ENCODE data around the gene BACH1. TPM values are rescaled to one million over a fixed set of nuclear protein-coding genes. Genes with fewer than 3 reads are reported as not detected.

The BACH1 gene
- total and polyA plus RNA-seq, 2 of the 8 experiments (the other 6 are each of a cell fraction or from before 2014, with no cell fraction given): 6.9 to 50.7 TPM

- TF ChIP-seq CHD7 (IDR thresholded peaks at IDR 0.05; ENCODE audit: insufficient replicate concordance, low read length) (no peak), ATF2 (IDR thresholded peaks at IDR 0.05; ENCODE audit: low read length) (no peak), SIN3A (conservative IDR thresholded peaks at IDR 0.05 in 1 of 2, IDR thresholded peaks at IDR 0.05 in 1 of 2; ENCODE audit: low read depth in 1 of 2, low read length in 2 of 2) (no peak), KDM1A (IDR thresholded peaks at IDR 0.05; ENCODE audit: borderline replicate concordance, low read length) (no peak), CEBPB (IDR thresholded peaks at IDR 0.05; ENCODE audit: low read depth, low read length) (no peak), CHD2 (IDR thresholded peaks at IDR 0.05; ENCODE audit: low read length) (no peak), BACH1 (IDR thresholded peaks at IDR 0.05; ENCODE audit: low read length) (no peak), TAF7 (optimal IDR thresholded peaks at IDR 0.05; ENCODE audit: borderline replicate concordance, low read depth, low read length) (no peak)
These were observed 42.4 kb upstream of the BACH1 start (continued) for GRCh38 chr21:29256126-29256910.

All from H1 (cell line).